Measurements from ENCODE around the gene ACTRT3.

ACTRT3 gene

GRCh38 chr3:169769287-169770181 is at the start of gene ACTRT3:
ACTRT3 (minus strand) TSS chr3:169769561; CDS start chr3:169769520, 41 bp downstream.
- TF ChIP-seq, protein P1, sequence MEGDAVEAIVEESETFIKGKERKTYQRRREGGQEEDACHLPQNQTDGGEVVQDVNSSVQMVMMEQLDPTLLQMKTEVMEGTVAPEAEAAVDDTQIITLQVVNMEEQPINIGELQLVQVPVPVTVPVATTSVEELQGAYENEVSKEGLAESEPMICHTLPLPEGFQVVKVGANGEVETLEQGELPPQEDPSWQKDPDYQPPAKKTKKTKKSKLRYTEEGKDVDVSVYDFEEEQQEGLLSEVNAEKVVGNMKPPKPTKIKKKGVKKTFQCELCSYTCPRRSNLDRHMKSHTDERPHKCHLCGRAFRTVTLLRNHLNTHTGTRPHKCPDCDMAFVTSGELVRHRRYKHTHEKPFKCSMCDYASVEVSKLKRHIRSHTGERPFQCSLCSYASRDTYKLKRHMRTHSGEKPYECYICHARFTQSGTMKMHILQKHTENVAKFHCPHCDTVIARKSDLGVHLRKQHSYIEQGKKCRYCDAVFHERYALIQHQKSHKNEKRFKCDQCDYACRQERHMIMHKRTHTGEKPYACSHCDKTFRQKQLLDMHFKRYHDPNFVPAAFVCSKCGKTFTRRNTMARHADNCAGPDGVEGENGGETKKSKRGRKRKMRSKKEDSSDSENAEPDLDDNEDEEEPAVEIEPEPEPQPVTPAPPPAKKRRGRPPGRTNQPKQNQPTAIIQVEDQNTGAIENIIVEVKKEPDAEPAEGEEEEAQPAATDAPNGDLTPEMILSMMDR (IDR thresholded peaks at IDR 0.05; ENCODE audit: control insufficient read depth, extremely low read depth, insufficient read depth), result no peak
- peak within 1 kb of the TSS; percentile 72 for H3K4me3 ChIP-seq (ENCODE audit: low read depth, low read length)
- DNase-seq (ENCODE audit: low read depth), result no peak

DNA sequence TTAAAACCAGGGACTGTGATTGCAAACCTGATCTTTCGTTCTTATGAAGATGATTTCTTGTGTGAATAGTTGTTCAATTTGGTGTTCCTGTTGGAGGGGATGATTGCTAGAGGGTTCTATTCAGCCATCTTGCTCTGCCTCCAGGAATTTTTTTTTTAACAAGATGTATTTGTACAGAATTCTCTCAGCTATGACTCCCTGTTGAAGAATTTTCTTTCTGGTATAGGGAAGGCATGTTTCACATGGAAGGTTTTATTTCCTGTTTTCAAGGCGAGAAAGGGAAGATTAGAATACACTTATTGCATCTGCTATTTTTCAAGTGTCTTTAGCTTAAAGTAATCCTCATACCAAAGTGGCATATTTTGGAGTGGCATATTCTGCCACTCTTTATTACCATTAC is 49.0 kb upstream of the ACTRT3 start:
- H3K4me3 ChIP-seq (ENCODE audit: low read depth, low read length), result no peak overlapping the region
- DNase-seq (ENCODE audit: low read depth), result no peak
- TF ChIP-seq, protein P1 (IDR thresholded peaks at IDR 0.05; ENCODE audit: control insufficient read depth, extremely low read depth, insufficient read depth), result no peak

- TF ChIP-seq, protein P1 (IDR thresholded peaks at IDR 0.05; ENCODE audit: control insufficient read depth, extremely low read depth, insufficient read depth), result no peak
- H3K4me3 ChIP-seq (ENCODE audit: low read depth, low read length), result no peak overlapping the region
- no peak for DNase-seq (ENCODE audit: low read depth)
These were observed 46.3 kb upstream of the ACTRT3 start for GRCh38 chr3:169815590-169816150.

DNA sequence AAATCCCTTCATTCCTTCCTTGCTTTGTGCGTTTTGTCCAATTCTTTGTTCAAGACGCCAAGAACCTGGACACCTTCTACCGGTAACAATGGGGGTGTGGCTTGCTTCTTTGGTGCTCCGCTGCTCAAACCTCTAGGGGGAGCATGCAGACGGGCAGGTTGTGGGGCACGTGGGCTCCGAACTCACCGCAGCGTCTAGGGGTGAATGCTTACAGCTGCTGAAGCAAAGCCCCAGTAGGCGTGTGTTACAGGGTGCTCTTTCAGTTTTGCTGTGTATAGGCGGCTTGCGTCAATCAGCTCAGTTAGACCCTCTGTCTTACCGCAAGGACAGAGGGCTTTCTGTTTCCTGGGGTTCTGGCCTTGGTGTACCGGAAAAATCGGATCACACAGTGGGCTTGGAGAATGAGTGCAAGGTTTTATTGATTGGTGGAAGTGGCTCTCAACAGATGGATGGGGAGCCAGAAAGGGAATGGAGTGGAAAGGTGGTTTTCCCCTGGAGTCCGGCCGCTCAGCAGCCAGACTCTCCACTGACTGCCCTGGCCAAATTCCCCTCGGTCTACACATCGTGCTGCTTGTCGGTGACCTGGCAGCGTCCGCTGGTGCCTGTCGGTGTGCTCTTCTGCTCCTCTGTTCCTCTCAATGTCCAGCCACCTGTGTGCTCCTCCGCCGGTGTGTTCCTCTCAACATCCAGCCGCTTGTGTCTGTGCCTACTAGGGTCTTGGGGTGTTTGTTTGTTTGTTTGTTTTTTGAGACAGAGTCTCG is 44.6 kb upstream of the ACTRT3 start:
- no peak for DNase-seq (ENCODE audit: low read depth)
- no peak overlapping the region for H3K4me3 ChIP-seq (ENCODE audit: low read depth, low read length)
- TF ChIP-seq, protein P1 (IDR thresholded peaks at IDR 0.05; ENCODE audit: control insufficient read depth, extremely low read depth, insufficient read depth), result no peak

- TF ChIP-seq, protein P1 (IDR thresholded peaks at IDR 0.05; ENCODE audit: control insufficient read depth, extremely low read depth, insufficient read depth), result no peak
- DNase-seq (ENCODE audit: low read depth), result no peak
- H3K4me3 ChIP-seq (ENCODE audit: low read depth, low read length), result no peak overlapping the region
These were observed 43.9 kb upstream of the ACTRT3 start for GRCh38 chr3:169813278-169813677.

GRCh38 chr3:169812332-169813235 is 43.2 kb upstream of the ACTRT3 start, which contains the start of the genes LRRC34 and LRRIQ4:
LRRC34 (minus strand) TSS chr3:169812904; CDS start chr3:169812548, 356 bp downstream.
LRRIQ4 (plus strand) TSS chr3:169812870; CDS start chr3:169821922, 9,052 bp downstream.
- no peak within 1 kb of the TSS for H3K4me3 ChIP-seq (ENCODE audit: low read depth, low read length)
- TF ChIP-seq, protein P1 (IDR thresholded peaks at IDR 0.05; ENCODE audit: control insufficient read depth, extremely low read depth, insufficient read depth), result no peak
- no peak for DNase-seq (ENCODE audit: low read depth)

Measured in LNCaP clone FGC (cell line).